ENCODE measurements around the gene GRAMD2A.

GRAMD2A gene

DNA sequence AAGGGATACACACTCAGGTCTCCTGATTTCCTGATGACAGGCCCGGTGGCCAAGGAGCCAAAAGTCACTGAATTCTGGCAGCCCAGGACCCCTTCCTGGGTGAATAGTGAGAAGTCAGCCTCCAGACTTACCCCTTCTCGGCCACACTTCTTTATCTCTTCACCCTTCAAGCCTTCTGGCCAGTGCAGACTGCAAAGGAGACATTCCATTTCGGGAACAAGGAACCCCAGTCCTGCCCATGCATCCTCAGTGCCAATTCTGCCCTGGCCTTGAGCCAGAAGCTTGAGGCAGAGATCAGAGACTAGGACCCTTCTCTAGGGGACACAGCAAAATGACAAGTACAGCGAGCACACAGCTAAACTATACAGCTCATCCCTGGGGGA is 28.8 kb downstream of the GRAMD2A start:
- H3K36me3 ChIP-seq, result no peaks in the 10 kb centered on the region
- H3K9me3 ChIP-seq, result no peaks in the 10 kb centered on the region
- H3K27ac ChIP-seq, result no peak overlapping the region
- peaks cover 9% of the 10 kb centered on the region for H3K27me3 ChIP-seq
- no peak overlapping the region for H3K4me3 ChIP-seq (ENCODE audit: low read depth in 1 of 2, low read length in 1 of 2)
- no peaks in the 10 kb centered on the region for H3K4me1 ChIP-seq (ENCODE audit: control insufficient read depth in 1 of 2, insufficient read depth in 1 of 2, low read depth in 1 of 2, low read length in 1 of 2)
- TF ChIP-seq, protein P1, sequence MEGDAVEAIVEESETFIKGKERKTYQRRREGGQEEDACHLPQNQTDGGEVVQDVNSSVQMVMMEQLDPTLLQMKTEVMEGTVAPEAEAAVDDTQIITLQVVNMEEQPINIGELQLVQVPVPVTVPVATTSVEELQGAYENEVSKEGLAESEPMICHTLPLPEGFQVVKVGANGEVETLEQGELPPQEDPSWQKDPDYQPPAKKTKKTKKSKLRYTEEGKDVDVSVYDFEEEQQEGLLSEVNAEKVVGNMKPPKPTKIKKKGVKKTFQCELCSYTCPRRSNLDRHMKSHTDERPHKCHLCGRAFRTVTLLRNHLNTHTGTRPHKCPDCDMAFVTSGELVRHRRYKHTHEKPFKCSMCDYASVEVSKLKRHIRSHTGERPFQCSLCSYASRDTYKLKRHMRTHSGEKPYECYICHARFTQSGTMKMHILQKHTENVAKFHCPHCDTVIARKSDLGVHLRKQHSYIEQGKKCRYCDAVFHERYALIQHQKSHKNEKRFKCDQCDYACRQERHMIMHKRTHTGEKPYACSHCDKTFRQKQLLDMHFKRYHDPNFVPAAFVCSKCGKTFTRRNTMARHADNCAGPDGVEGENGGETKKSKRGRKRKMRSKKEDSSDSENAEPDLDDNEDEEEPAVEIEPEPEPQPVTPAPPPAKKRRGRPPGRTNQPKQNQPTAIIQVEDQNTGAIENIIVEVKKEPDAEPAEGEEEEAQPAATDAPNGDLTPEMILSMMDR (IDR thresholded peaks at IDR 0.05), result no peak

DNA sequence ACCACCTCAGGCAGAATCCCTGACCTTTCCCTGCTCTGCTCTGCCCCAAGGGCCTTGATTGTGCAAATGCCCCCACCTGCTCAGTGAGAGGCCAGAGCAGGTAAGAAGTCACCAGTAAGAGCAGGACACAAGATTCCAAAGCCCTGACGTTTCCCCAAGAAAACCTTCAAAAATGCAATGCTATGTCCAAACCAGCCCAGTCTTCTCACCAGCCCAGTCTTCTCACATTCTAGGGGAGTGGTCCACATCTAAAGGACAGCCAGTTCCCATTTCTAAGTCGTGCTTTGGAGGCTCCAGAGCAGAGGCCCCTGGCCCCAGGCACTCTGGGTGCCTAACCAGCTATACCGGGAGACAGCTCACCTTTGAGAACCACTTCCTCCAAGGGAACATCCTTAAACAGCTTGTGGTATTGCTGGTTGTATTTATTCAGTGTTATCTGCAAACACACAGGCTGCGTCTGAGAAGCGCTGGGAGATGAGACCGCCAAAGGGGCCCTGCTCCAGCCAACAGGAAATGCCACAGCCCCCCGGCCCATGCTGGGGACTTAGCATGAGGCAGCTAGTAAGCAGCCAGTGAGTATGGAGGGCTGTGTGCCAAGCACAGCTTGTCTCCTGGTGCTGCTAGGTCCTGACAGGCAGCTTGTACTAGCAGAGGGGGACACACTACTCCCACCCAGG is 29.3 kb downstream of the GRAMD2A start:
- Histone ChIP-seq H3K4me3 (ENCODE audit: low read depth in 1 of 2, low read length in 1 of 2) (no peak overlapping the region), H3K9me3 (no peaks in the 10 kb centered on the region), H3K4me1 (ENCODE audit: control insufficient read depth in 1 of 2, insufficient read depth in 1 of 2, low read depth in 1 of 2, low read length in 1 of 2) (no peaks in the 10 kb centered on the region), H3K27me3 (peaks cover 9% of the 10 kb centered on the region), H3K36me3 (no peaks in the 10 kb centered on the region), H3K27ac (no peak overlapping the region)
- TF ChIP-seq, protein P1 (IDR thresholded peaks at IDR 0.05), result no peak

DNA sequence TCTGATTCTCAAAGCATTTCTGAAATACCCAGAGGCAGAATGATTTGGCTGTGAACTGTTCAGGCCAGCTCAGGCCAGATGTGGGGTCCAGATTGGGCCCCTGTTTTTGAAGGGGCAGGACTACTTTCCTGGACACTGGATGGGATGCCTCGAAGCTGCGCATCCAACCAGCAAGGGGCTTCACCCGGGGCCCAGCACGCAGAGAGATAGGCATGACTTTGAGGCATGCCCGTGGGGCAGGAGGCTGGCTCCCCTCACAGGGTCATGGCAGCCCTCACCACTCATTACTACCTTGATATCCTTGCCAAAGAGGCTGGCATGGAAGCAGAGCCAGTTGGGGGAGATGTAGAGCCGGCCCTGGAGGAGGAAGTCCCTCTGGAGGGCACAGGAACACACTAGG is 30.1 kb downstream of the GRAMD2A start:
- TF ChIP-seq, protein P1 (IDR thresholded peaks at IDR 0.05), result no peak

DNA sequence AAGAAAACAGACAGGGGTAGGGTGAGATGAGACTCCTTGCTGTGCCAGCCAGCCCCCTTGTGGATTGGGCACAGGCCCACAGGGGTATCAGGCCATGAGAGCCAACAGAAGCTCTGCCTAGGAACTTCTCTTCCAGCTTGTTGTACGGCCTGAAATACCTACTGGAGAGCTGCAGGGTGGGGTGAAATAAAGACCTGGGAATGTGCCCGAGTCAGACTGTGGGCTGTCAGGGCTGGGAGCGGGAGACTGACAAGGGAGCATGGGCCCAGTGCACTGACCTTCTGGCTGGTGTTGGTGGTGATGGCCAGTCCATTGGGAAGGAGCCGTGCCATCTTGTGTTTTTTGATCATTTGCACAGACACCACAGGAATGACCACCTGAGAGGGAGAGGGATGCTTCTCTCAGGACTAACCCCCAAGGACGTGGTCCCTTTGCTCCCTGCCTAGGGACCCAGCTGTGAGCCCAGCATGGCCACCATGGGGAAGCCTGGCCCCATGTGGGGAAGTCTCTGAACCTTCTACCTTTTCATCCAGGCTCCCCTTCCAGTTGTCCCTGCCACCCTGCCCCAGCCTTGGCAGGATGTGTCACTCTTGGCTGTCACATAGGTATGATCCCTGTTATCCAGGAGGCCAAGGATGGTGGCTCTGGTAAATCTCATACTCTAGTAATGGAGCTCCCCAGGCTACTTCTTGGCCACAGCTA is 30.7 kb downstream of the GRAMD2A start:
- TF ChIP-seq, protein P1 (IDR thresholded peaks at IDR 0.05), result no peak
- H3K4me3 ChIP-seq (ENCODE audit: low read depth in 1 of 2, low read length in 1 of 2), result no peak overlapping the region
- H3K36me3 ChIP-seq, result no peaks in the 10 kb centered on the region
- no peaks in the 10 kb centered on the region for H3K4me1 ChIP-seq (ENCODE audit: control insufficient read depth in 1 of 2, insufficient read depth in 1 of 2, low read depth in 1 of 2, low read length in 1 of 2)
- no peak overlapping the region for H3K27ac ChIP-seq
- peaks cover 9% of the 10 kb centered on the region for H3K27me3 ChIP-seq
- no peaks in the 10 kb centered on the region for H3K9me3 ChIP-seq

More for the DNA sequence above, 30.1 kb downstream of the GRAMD2A start:
- no peaks in the 10 kb centered on the region for H3K4me1 ChIP-seq (ENCODE audit: control insufficient read depth in 1 of 2, insufficient read depth in 1 of 2, low read depth in 1 of 2, low read length in 1 of 2)
- no peaks in the 10 kb centered on the region for H3K9me3 ChIP-seq
- no peak overlapping the region for H3K4me3 ChIP-seq (ENCODE audit: low read depth in 1 of 2, low read length in 1 of 2)
- H3K27me3 ChIP-seq, result peaks cover 9% of the 10 kb centered on the region
- H3K27ac ChIP-seq, result no peak overlapping the region
- no peaks in the 10 kb centered on the region for H3K36me3 ChIP-seq

GRCh38 chr15:72163719-72164118 is 33.9 kb downstream of the GRAMD2A start:
- no peak overlapping the region for H3K4me3 ChIP-seq (ENCODE audit: low read depth in 1 of 2, low read length in 1 of 2)
- H3K27ac ChIP-seq, result no peak overlapping the region
- peaks cover 8% of the 10 kb centered on the region for H3K27me3 ChIP-seq
- no peaks in the 10 kb centered on the region for H3K36me3 ChIP-seq
- H3K9me3 ChIP-seq, result no peaks in the 10 kb centered on the region
- H3K4me1 ChIP-seq (ENCODE audit: control insufficient read depth in 1 of 2, insufficient read depth in 1 of 2, low read depth in 1 of 2, low read length in 1 of 2), result no peaks in the 10 kb centered on the region
- TF ChIP-seq, protein P1 (IDR thresholded peaks at IDR 0.05), result no peak

Data from neutrophil (primary cell).